HG03025 (cell line): ENCODE data around the gene DAZAP1.

Experiments used
- ATAC-seq: cut with Tn5 transposase; IDR thresholded peaks from one replicate; pipeline ENCODE4 v1.9.1; 2021; ENCODE audit warnings: mild to moderate bottlenecking, moderate library complexity; ENCODE audit not compliant: unreplicated experiment, low FRiP score

Gene DAZAP1

GRCh38 chr19:1392939-1393530, 14.4 kb upstream of the DAZAP1 start:
- no peak for ATAC-seq

GRCh38 chr19:1393841-1394240, 13.5 kb upstream of the DAZAP1 start:
- no peak for ATAC-seq

- no peak for ATAC-seq
Observed at GRCh38 chr19:1394252-1395193, 12.9 kb upstream of the DAZAP1 start.

DNA sequence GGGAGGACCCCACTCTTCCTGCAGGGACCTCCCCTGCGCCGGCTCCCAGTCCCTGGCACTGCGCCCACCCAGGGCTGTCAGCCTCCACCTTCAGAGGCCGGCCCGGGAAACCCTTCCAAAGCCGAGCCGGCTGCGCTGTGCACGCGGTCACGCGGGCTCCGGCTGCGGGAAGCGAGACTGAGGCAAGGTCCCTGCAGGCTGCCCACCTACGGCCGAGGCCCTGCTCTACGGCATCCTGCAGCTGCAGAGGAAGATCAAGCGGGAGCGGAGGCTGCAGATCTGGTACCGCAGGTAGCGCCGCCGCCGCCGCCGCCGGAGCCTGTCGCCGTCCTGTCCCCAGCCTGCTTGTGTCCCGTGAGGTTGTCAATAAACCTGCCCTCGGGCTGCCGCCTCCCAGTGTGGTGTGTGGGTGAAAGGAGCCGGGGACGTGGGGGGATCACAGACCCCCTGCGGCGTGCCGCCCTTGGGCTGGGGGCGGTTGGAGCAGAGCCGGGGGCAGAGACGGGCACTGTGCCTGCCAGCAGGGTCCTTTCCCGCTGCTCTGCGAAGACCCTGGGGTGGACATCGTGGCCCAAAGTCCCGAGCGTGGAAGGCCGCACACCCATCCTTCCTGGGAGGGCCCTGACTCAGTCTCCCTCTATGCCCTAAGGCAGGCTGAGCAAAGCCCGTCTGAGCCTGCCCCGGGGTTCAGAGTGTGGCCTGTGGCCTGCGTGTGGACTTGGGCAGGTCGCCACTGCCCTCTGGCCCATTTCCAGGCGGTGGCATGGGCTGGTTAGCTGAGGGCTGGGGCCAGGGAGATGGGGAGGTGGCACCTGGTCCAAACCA, 12.0 kb upstream of the DAZAP1 start:
- ATAC-seq, result no peak

- ATAC-seq, result no peak
Observed at GRCh38 chr19:1396019-1396767, 11.2 kb upstream of the DAZAP1 start.

GRCh38 chr19:1396768-1397679, 10.4 kb upstream of the DAZAP1 start:
- ATAC-seq, result no peak

GRCh38 chr19:1397838-1398237, 9.5 kb upstream of the DAZAP1 start:
- ATAC-seq, result no peak

DNA sequence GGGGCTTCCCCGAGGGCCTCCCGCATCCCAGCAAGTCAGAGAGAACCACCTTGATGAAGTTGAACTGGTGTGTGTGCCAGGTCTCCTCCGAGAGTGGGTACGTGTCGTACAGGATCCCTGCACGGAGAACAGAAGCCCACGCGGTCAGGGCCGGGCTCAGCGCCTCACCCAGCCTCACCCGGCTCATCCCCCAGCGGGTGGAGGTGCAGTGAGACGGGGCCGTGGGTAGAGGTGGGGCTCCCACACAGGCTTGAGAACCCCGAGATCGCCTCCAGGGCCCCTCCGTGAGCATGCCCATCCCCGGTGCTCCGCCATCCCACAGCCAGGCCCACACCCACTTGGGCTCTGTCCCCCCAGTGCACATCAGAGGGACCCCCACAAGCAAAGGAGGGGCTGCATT, 8.3 kb upstream of the DAZAP1 start:
- ATAC-seq, result no peak

DNA sequence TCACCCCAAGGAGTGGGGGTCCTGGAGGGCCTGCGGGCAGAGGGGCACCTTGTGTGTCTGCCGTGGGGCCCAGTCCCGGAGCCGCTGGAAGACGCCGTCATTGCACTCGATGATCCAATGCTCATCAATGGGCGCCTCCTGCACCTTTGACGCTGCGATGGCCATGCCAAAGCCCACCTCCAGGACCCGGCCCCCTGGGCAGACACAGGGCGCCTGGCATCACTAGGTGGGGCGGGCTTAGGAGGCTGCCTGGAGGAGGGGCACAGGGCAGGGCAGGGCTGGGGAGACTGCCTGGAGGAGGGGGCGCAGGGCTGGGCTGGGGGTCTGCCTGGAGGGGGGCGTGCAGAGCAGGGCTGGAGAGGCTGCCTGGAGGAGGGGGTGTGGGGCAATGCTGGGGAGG, 7.6 kb upstream of the DAZAP1 start:
- no peak for ATAC-seq

DNA sequence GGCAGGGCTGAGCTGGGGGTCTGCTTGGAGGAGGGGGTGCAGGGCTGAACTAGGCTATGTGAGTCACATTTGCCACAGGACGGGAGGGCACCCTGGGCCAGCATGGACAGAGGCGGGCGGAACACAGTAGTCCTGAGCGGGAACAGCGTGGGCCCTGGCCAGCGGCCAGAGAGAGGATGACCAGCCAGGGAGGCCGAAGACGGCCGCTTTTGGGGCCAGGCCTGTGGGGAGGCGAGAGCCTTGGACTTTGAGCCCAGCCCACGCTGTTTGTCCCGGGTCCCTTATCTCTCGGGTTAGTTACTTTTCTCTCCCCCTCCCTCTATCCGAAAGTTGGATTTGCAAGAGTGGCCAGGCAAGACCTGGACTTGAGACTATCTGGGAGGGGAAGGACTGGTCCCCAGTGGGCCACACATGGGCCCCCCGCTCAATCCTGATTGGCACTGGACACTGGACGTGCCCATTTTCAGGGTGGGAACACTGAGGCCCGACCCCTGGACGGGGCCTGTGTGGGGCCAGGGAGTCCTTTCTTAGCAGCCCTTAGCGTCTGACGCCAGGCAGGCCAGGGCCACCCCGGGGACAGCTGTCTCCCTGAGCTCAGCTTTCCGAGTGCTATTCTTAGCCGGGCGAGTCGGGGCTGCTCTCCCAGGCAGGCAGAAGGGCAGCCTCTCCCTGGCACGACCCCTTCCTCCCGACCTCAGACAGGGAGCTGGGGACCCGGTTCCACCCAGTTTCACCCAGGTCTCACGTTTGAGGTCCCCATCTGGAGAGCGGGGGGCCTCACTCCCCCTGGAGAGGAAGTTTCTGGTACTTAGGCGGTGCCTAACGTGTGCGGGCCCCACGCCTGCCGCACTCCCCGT, 6.9 kb upstream of the DAZAP1 start:
- ATAC-seq, result no peak

GRCh38 chr19:1401138-1401888, 6.1 kb upstream of the DAZAP1 start, which contains the start of gene GAMT:
Gene GAMT, minus strand, starts transcription at chr19:1401542. Its CDS starts 66 bp downstream, at chr19:1401476.
- ATAC-seq, result no peak

DNA sequence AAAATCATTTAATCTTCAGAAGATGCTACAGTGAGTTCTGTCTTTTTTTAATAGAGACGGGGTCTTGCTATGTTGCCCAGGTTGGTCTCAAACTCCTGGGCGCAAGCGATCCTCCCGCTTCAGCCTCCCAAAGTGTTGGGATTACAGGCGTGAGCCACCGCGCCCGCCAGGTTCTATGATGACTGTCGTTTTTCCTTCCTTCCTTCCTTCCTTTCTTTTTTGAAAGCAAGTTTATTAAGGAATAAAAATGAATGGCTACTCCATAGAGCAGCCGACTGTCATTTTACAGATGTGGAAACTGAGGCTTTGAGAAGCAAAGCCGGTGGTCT, 5.5 kb upstream of the DAZAP1 start:
- ATAC-seq, result no peak

GRCh38 chr19:1402411-1403070, 4.8 kb upstream of the DAZAP1 start:
- no peak for ATAC-seq

DNA sequence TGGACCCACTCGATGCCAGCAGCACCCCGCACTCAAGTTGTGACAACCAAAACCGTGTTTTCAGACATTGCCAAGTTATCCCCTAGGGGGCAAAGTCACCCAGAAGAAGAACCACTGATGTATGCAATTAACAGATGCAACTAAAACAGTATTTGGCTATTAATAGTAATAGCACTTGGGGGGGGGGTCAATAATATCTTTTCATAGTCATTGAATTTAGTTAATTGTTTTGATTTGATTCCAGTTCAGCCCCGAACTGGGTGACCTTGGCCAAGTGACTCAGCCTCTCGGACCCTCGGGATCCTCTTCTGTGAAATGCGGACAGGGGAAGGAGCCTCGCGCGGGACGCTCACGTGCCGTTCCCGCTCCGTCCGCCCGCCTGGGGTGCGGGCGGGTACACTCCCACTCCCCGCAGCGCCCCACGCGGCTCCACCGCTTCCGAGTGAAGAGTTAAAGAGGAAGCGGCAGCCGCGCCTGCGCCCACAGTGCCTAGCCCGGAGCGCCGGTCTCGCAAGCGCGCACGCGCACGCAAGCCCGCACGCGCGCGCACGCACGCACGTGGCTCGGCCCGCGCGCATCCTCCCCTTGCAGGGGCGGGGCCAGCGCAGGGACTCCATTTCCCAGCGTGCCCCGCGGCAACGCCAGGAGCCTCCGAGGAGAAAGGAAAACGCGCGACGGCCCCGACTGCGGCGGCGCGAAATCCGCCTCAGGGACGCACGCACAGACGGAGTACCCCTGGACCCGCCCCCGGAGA, 435 bp upstream of the DAZAP1 start:
- ATAC-seq, result peak; percentile 66

DNA sequence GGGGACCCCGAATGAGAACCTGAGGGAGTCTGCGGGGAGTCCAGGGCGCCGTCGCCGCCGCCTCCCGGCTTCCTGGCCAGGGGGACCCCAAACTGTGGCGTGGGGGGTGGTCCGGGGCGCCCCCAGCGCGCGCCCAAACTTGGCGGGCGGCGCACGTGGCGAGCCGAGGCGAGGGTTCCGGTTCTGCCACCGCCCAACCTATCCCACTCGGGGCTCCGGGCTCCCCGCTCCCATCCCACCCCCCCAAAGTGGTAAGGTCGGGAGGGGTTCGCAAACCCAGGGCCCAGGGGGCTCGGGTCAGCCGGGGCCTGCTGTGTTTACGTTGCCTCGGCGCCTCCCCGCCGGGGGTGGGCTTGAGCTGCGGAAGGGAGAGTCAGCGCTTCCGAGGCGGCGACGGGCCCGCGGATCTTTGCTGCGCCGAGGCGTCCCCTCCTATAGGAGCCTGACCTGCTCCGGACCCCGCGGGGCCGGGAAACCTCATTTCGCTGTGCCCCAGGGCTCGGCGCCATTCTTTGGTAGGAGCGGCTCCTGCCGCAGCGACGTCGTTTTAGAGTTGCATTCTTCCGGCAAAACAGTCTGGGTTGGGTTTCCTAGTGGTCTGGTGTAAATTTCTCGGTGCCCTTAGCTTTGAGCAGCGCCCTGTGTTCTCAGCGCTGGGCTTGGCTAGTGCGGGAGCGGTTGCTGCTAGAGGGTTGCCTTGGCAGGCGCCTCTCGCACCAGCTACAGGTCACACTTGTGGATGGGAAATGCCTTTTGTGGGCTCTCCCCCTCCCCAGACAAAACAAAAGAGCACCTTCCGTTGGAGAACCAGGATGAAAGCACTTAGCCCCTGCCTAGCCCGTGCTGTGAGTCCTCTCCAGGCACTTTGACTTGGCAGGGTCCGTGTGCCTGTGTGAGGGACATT, 1.2 kb downstream of the DAZAP1 start:
- no peak for ATAC-seq
